HepG2 (cell line): Measurements from ENCODE around the gene MYO18B. TPM values are rescaled to one million over a fixed set of nuclear protein-coding genes. Genes with fewer than 3 reads are reported as not detected.

Experiments
- ATM ChIP-seq: fragments of 450-650 bp; IDR thresholded peaks from 2 replicates; pipeline ENCODE4 v1.7.1; 2017; ENCODE audit warnings: mild to moderate bottlenecking, borderline replicate concordance
- CENPBD1 ChIP-seq: sonication (generic); formaldehyde crosslinking; IDR thresholded peaks from 2 replicates; pipeline ENCODE4 v1.8.0; 2022; ENCODE audit warnings: missing genetic modification reagents, low read depth, mild to moderate bottlenecking, borderline replicate concordance
- CTCF ChIP-seq: sonication (generic); formaldehyde crosslinking; IDR thresholded peaks from 2 replicates; pipeline ENCODE4 v1.5.0; 2020; ENCODE audit warnings: mild to moderate bottlenecking, missing genetic modification reagents, moderate library complexity
- KDM1A ChIP-seq: IDR thresholded peaks from 2 replicates; pipeline ENCODE4 v1.6.1; 2016; ENCODE audit warnings: missing compliant biosample characterization
- MIER3 ChIP-seq: IDR thresholded peaks from 2 replicates; pipeline ENCODE4 v1.6.1; 2016; ENCODE audit warnings: missing compliant biosample characterization, borderline replicate concordance
- NKX3-1 ChIP-seq: sonication (generic); formaldehyde crosslinking; IDR thresholded peaks from 2 replicates; pipeline ENCODE4 v1.5.0; 2020; ENCODE audit warnings: missing genetic modification reagents
- RAD51 ChIP-seq: fragments of 450-650 bp; IDR thresholded peaks from 2 replicates; pipeline ENCODE4 v1.6.1; 2016; ENCODE audit warnings: borderline replicate concordance
- RBFOX2 ChIP-seq: fragments of 200-400 bp; formaldehyde crosslinking; IDR thresholded peaks from 2 replicates; pipeline ENCODE4 v1.6.1; 2017; ENCODE audit warnings: low read depth, mild to moderate bottlenecking, low read length
- RCOR2 ChIP-seq: IDR thresholded peaks from 2 replicates; pipeline ENCODE4 v1.6.1; 2016; ENCODE audit warnings: missing biosample characterization, missing genetic modification reagents
- SRF ChIP-seq: IDR thresholded peaks from 2 replicates; pipeline ENCODE4 v1.6.1; 2011; ENCODE audit warnings: mild to moderate bottlenecking, low read depth, low read length, moderate library complexity
- TOPORS ChIP-seq: sonication (generic); formaldehyde crosslinking; IDR thresholded peaks from 2 replicates; pipeline ENCODE4 v1.8.0; 2023; ENCODE audit warnings: mild to moderate bottlenecking, missing genetic modification reagents
- U2AF1 ChIP-seq: fragments of 200-400 bp; formaldehyde crosslinking; optimal IDR thresholded peaks from 2 replicates; pipeline ENCODE3; 2017; ENCODE audit warnings: mild to moderate bottlenecking, low read depth, low read length
- ZBTB3 ChIP-seq: sonication (generic); formaldehyde crosslinking; IDR thresholded peaks from 2 replicates; pipeline ENCODE4 v1.4.0; 2020; ENCODE audit warnings: low read depth, mild to moderate bottlenecking, moderate library complexity, missing genetic modification reagents, borderline replicate concordance
- ZNF3 ChIP-seq: IDR thresholded peaks from 2 replicates; pipeline ENCODE4 v1.7.0; 2017; ENCODE audit warnings: inconsistent platforms
- ZNF337 ChIP-seq: sonication (generic); formaldehyde crosslinking; IDR thresholded peaks from 2 replicates; pipeline ENCODE4 v1.5.1; 2020; ENCODE audit warnings: missing genetic modification reagents, low read depth, mild to moderate bottlenecking, borderline replicate concordance
- ZNF451 ChIP-seq: sonication (generic); formaldehyde crosslinking; IDR thresholded peaks from 2 replicates; pipeline ENCODE4 v1.5.0; 2020; ENCODE audit warnings: mild to moderate bottlenecking, missing genetic modification reagents
- ZNF607 ChIP-seq: sonication (generic); formaldehyde crosslinking; IDR thresholded peaks from 2 replicates; pipeline ENCODE4 v1.5.1; 2020; ENCODE audit warnings: missing genetic modification reagents, mild to moderate bottlenecking, borderline replicate concordance
- ZNF614 ChIP-seq: IDR thresholded peaks from 2 replicates; pipeline ENCODE4 v1.6.1; 2018; ENCODE audit warnings: missing biosample characterization, missing genetic modification reagents, inconsistent platforms, borderline replicate concordance
- ZNF883 ChIP-seq: sonication (generic); formaldehyde crosslinking; IDR thresholded peaks from 2 replicates; pipeline ENCODE4 v1.5.1; 2020; ENCODE audit warnings: mild to moderate bottlenecking, missing genetic modification reagents; ENCODE audit errors: not compliant biosample characterization
- polyA plus RNA-seq, 8 experiments: library from polyadenylated mRNA; depleted of rRNA in 3 of 8; stranded (reverse) in 7 of 8; unstranded in 1 of 8; fragments of >200 nt; fragmentation: Illumina TruSeq in 4 of 8; extraction: Trizol in 4 of 8; gene quantifications; 2 replicates each; pipeline versions ENCODE4 v1.2.1 to v1.2.3, GENCODE V29; 2011 to 2016; ENCODE audit warnings: low read depth in 4 of 8, missing spikeins in 1 of 8, mixed read lengths in 1 of 8; ENCODE audit not compliant: insufficient read depth in 1 of 8
- total RNA-seq, 5 experiments: library from RNA; depleted of rRNA; stranded (reverse); fragments of >200 nt; fragmentation: Illumina TruSeq; extraction: Trizol; gene quantifications; 2 replicates each; pipeline ENCODE4 v1.2.3, GENCODE V29; 2016; ENCODE audit warnings: low read depth in 1 of 5
- TF ChIP-seq, protein P1 (sequence below): sonication (generic); formaldehyde crosslinking; conservative IDR thresholded peaks from 2 replicates; pipeline ENCODE4 v1.8.0; 2022; ENCODE audit warnings: mild to moderate bottlenecking, moderate library complexity, missing genetic modification reagents
- TF ChIP-seq, protein P2 (sequence below): IDR thresholded peaks from 2 replicates; pipeline ENCODE4 v1.6.1; 2012; ENCODE audit warnings: inconsistent platforms
- TF ChIP-seq, protein P3 (sequence below): sonication (generic); formaldehyde crosslinking; IDR thresholded peaks from 2 replicates; pipeline ENCODE4 v1.4.0; 2020; ENCODE audit warnings: mild to moderate bottlenecking, missing genetic modification reagents
- TF ChIP-seq, protein P4 (sequence below): sonication (generic); formaldehyde crosslinking; IDR thresholded peaks from 2 replicates; pipeline ENCODE4 v1.4.0; 2020; ENCODE audit warnings: missing genetic modification reagents

Gene MYO18B
- total and polyA plus RNA-seq, 2 of the 13 experiments (the other 11 are each of a cell fraction or from before 2014, with no cell fraction given), result 0.01 TPM; not detected in 1

DNA sequence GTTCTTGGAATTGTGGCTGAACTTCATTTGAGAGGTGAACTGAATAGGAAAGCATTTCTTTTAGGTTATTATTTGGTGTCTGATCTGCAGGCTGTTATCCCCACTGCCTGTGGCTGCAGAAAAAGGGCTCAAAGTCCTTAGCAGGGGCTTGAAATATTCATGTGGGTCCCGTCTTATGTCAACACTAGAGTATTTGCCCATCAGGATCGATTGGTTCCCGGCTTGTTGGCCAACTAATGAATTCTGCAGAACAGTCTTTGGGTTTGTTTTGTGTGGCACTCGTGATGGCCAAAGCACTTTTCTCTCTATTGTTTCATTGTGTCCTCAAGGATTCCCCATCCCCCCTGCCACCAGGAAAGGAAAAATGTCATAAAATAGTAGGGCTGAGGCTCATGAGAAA lies 211.9 kb downstream of the MYO18B start (continued):
- TF ChIP-seq ZBTB3 (CRISPR knock-in tag), result no peak
- no peak for TF ChIP-seq MIER3 (CRISPR knock-in tag)
- no peak for TF ChIP-seq RCOR2 (CRISPR knock-in tag)
- TF ChIP-seq, protein P1, sequence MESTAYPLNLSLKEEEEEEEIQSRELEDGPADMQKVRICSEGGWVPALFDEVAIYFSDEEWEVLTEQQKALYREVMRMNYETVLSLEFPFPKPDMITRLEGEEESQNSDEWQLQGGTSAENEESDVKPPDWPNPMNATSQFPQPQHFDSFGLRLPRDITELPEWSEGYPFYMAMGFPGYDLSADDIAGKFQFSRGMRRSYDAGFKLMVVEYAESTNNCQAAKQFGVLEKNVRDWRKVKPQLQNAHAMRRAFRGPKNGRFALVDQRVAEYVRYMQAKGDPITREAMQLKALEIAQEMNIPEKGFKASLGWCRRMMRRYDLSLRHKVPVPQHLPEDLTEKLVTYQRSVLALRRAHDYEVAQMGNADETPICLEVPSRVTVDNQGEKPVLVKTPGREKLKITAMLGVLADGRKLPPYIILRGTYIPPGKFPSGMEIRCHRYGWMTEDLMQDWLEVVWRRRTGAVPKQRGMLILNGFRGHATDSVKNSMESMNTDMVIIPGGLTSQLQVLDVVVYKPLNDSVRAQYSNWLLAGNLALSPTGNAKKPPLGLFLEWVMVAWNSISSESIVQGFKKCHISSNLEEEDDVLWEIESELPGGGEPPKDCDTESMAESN (CRISPR knock-in tag), result no peak
- no peak for TF ChIP-seq ZNF607
- TF ChIP-seq CTCF (CRISPR knock-in tag), result no peak
- TF ChIP-seq TOPORS (CRISPR knock-in tag), result no peak
- TF ChIP-seq, protein P2, sequence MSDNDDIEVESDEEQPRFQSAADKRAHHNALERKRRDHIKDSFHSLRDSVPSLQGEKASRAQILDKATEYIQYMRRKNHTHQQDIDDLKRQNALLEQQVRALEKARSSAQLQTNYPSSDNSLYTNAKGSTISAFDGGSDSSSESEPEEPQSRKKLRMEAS, result peak; percentile 47
- no peak for TF ChIP-seq RAD51
- TF ChIP-seq CENPBD1, result no peak
- peak; percentile 15; the same call in 1 of the 2 replicates for TF ChIP-seq KDM1A (CRISPR knock-in tag)
- TF ChIP-seq ATM, result no peak
- TF ChIP-seq, protein P3, sequence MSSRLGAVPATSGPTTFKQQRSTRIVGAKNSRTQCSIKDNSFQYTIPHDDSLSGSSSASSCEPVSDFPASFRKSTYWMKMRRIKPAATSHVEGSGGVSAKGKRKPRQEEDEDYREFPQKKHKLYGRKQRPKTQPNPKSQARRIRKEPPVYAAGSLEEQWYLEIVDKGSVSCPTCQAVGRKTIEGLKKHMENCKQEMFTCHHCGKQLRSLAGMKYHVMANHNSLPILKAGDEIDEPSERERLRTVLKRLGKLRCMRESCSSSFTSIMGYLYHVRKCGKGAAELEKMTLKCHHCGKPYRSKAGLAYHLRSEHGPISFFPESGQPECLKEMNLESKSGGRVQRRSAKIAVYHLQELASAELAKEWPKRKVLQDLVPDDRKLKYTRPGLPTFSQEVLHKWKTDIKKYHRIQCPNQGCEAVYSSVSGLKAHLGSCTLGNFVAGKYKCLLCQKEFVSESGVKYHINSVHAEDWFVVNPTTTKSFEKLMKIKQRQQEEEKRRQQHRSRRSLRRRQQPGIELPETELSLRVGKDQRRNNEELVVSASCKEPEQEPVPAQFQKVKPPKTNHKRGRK, result no peak
- TF ChIP-seq ZNF614 (CRISPR knock-in tag), result no peak
- TF ChIP-seq ZNF337 (CRISPR knock-in tag), result no peak
- TF ChIP-seq ZNF883 (CRISPR knock-in tag), result no peak
- TF ChIP-seq ZNF451 (CRISPR knock-in tag), result no peak
- TF ChIP-seq NKX3-1, result 0 out of 2 replicates have a peak, but pooled peaks have one; percentile 42
- TF ChIP-seq, protein P4, sequence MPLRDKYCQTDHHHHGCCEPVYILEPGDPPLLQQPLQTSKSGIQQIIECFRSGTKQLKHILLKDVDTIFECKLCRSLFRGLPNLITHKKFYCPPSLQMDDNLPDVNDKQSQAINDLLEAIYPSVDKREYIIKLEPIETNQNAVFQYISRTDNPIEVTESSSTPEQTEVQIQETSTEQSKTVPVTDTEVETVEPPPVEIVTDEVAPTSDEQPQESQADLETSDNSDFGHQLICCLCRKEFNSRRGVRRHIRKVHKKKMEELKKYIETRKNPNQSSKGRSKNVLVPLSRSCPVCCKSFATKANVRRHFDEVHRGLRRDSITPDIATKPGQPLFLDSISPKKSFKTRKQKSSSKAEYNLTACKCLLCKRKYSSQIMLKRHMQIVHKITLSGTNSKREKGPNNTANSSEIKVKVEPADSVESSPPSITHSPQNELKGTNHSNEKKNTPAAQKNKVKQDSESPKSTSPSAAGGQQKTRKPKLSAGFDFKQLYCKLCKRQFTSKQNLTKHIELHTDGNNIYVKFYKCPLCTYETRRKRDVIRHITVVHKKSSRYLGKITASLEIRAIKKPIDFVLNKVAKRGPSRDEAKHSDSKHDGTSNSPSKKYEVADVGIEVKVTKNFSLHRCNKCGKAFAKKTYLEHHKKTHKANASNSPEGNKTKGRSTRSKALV (CRISPR knock-in tag), result 0 out of 2 replicates have a peak, but pooled peaks have one; percentile 27
- no peak for TF ChIP-seq SRF
- no peak for TF ChIP-seq ZNF3 (CRISPR knock-in tag)
- TF ChIP-seq RBFOX2, result no peak
- TF ChIP-seq U2AF1, result no peak
